IMR-90 (cell line): ENCODE measurements around the gene MBD2. TPM values are rescaled to one million over a fixed set of nuclear protein-coding genes. Genes with fewer than 3 reads are reported as not detected.
A peak's percentile ranks its signal among the peaks of the same experiment; 100 is the strongest.

Experiments
- ATAC-seq: fragments of 200-7000 bp; cut with Tn5 transposase; 2 replicates; pipeline ENCODE4 v1.9.1; 2020; ENCODE audit warnings: low read depth, mild to moderate bottlenecking, moderate library complexity
- BruUV-seq: library from RNA; stranded (reverse); fragments of 400-500 nt; replicated peaks from 2 replicates; lab custom pipeline; 2021; lab: Mats Ljungman, UMichigan
- CTCF ChIA-PET: fragments of 300-600 bp; formaldehyde crosslinking; extraction: SDS; loops from one replicate; lab custom pipeline; 2021; ENCODE audit warnings: antibody characterized with exemption; lab: Yijun Ruan, JAX
- POLR2A ChIA-PET: fragments of 300-600 bp; sonication (Branson Sonifier 250); formaldehyde crosslinking; loops from one replicate; lab custom pipeline; 2022; ENCODE audit warnings: antibody characterized with exemption; ENCODE audit not compliant: unreplicated experiment; lab: Charles Lee
- DNase-seq: peaks from one replicate; pipeline ENCODE4 v3.0.0; 2013
- H2AFZ ChIP-seq: replicated peaks from 2 replicates; pipeline ENCODE3; 2013; ENCODE audit warnings: low read length, mild to moderate bottlenecking; ENCODE audit not compliant: poor library complexity
- H2AK5ac ChIP-seq: 2 replicates; pipeline ENCODE4 v1.6.1; 2013; ENCODE audit warnings: low read depth, low read length, inconsistent platforms
- H2AK9ac ChIP-seq: replicated peaks from 2 replicates; pipeline ENCODE3; 2013; ENCODE audit warnings: mild to moderate bottlenecking, low read depth, low read length, moderate library complexity; ENCODE audit not compliant: poor library complexity
- H2BK120ac ChIP-seq: 2 replicates; pipeline ENCODE4 v1.6.1; 2013; ENCODE audit warnings: low read depth, low read length, inconsistent platforms
- H2BK15ac ChIP-seq: 3 replicates; pipeline ENCODE4 v1.6.1; 2013; ENCODE audit warnings: low read depth, low read length, inconsistent platforms
- H2BK20ac ChIP-seq: 2 replicates; pipeline ENCODE4 v1.6.1; 2013; ENCODE audit warnings: low read depth, mild to moderate bottlenecking, inconsistent platforms, low read length, moderate library complexity
- H2BK5ac ChIP-seq: 2 replicates; pipeline ENCODE4 v1.6.1; 2013; ENCODE audit warnings: mild to moderate bottlenecking, low read depth, low read length, inconsistent platforms; ENCODE audit not compliant: poor library complexity, severe bottlenecking
- H3K14ac ChIP-seq: replicated peaks from 2 replicates; pipeline ENCODE4 v1.6.1; 2013; ENCODE audit warnings: low read depth, low read length, inconsistent platforms
- H3K18ac ChIP-seq: 2 replicates; pipeline ENCODE4 v1.6.1; 2013; ENCODE audit warnings: low read depth, low read length, control low read depth
- H3K23ac ChIP-seq: 2 replicates; pipeline ENCODE4 v1.6.1; 2013; ENCODE audit warnings: low read depth, low read length, inconsistent platforms
- H3K27ac ChIP-seq: 2 replicates; pipeline ENCODE4 v1.5.1; 2013; ENCODE audit warnings: mild to moderate bottlenecking, control low read depth, low read length; ENCODE audit not compliant: insufficient read depth
- H3K27me3 ChIP-seq: 2 replicates; pipeline ENCODE4 v1.6.1; 2013; ENCODE audit warnings: low read length; ENCODE audit not compliant: control insufficient read depth, insufficient read depth
- H3K36me3 ChIP-seq: 2 replicates; pipeline ENCODE4 v1.6.1; 2013; ENCODE audit warnings: low read length, mixed read lengths; ENCODE audit not compliant: control insufficient read depth, insufficient read depth
- H3K4ac ChIP-seq: 2 replicates; pipeline ENCODE4 v1.6.1; 2013; ENCODE audit warnings: low read depth, low read length, inconsistent platforms
- H3K4me1 ChIP-seq: 2 replicates; pipeline ENCODE4 v1.6.1; 2013; ENCODE audit warnings: low read length, mixed read lengths; ENCODE audit not compliant: control insufficient read depth, insufficient read depth
- H3K4me2 ChIP-seq: 2 replicates; pipeline ENCODE4 v1.6.1; 2013; ENCODE audit warnings: low read depth, mild to moderate bottlenecking, control low read depth, low read length, moderate library complexity
- H3K4me3 ChIP-seq: 2 replicates; pipeline ENCODE4 v1.5.1; 2013; ENCODE audit warnings: low read depth, mild to moderate bottlenecking, control low read depth, low read length, moderate library complexity; ENCODE audit not compliant: insufficient read depth
- H3K56ac ChIP-seq: 2 replicates; pipeline ENCODE4 v1.6.1; 2013; ENCODE audit warnings: low read length, inconsistent platforms; ENCODE audit not compliant: insufficient read depth; ENCODE audit errors: extremely low read depth
- H3K79me1 ChIP-seq, 2 experiments: 2 replicates each; pipeline ENCODE4 v1.6.1; 2013; ENCODE audit warnings: low read length in 2 of 2, inconsistent platforms in 1 of 2, low read depth in 1 of 2
- H3K9ac ChIP-seq: 2 replicates; pipeline ENCODE4 v1.6.1; 2013; ENCODE audit warnings: low read depth, low read length, control low read depth
- H3K9me1 ChIP-seq: 2 replicates; pipeline ENCODE4 v1.6.1; 2013; ENCODE audit warnings: low read length, inconsistent platforms; ENCODE audit not compliant: insufficient read depth
- H3K9me3 ChIP-seq: 2 replicates; pipeline ENCODE4 v1.6.1; 2013; ENCODE audit warnings: low read length; ENCODE audit not compliant: control insufficient read depth, insufficient read depth
- H4K20me1 ChIP-seq: 2 replicates; pipeline ENCODE4 v1.6.1; 2013; ENCODE audit warnings: low read length, inconsistent platforms; ENCODE audit not compliant: insufficient read depth
- H4K5ac ChIP-seq: 2 replicates; pipeline ENCODE4 v1.6.1; 2013; ENCODE audit warnings: mild to moderate bottlenecking, low read depth, low read length, control low read depth
- H4K8ac ChIP-seq, 2 experiments: 2 replicates each; pipeline ENCODE4 v1.6.1; 2013; ENCODE audit warnings: low read depth in 2 of 2, low read length in 2 of 2, control low read depth in 1 of 2, inconsistent platforms in 1 of 2
- H4K91ac ChIP-seq: 2 replicates; pipeline ENCODE4 v1.6.1; 2013; ENCODE audit warnings: low read depth, low read length, inconsistent platforms; ENCODE audit not compliant: insufficient read depth
- BHLHE40 ChIP-seq: fragments of 150-350 bp; IDR thresholded peaks from 2 replicates; pipeline ENCODE4 v1.6.1; 2016; ENCODE audit warnings: mild to moderate bottlenecking, low read depth, low read length
- CEBPB ChIP-seq: IDR thresholded peaks from 2 replicates; pipeline ENCODE4 v1.6.1; 2012; ENCODE audit warnings: low read depth, low read length, improper control_type of control experiment
- CHD1 ChIP-seq: IDR thresholded peaks from 2 replicates; pipeline ENCODE4 v1.6.1; 2012; ENCODE audit warnings: low read depth, low read length, improper control_type of control experiment
- ELK1 ChIP-seq: fragments of 150-350 bp; IDR thresholded peaks from 2 replicates; pipeline ENCODE4 v1.6.1; 2016; ENCODE audit warnings: low read depth, mild to moderate bottlenecking, low read length, moderate library complexity, borderline replicate concordance
- FOS ChIP-seq: fragments of 150-350 bp; IDR thresholded peaks from 2 replicates; pipeline ENCODE4 v1.6.1; 2016; ENCODE audit warnings: low read depth, low read length
- MAFK ChIP-seq: IDR thresholded peaks from 2 replicates; pipeline ENCODE4 v1.6.1; 2012; ENCODE audit warnings: low read depth, low read length, improper control_type of control experiment
- MAZ ChIP-seq: IDR thresholded peaks from 2 replicates; pipeline ENCODE4 v1.6.1; 2012; ENCODE audit warnings: low read depth, mild to moderate bottlenecking, low read length, improper control_type of control experiment, moderate library complexity, borderline replicate concordance
- MXI1 ChIP-seq: IDR thresholded peaks from 2 replicates; pipeline ENCODE4 v1.6.1; 2012; ENCODE audit warnings: low read depth, mild to moderate bottlenecking, low read length, moderate library complexity, borderline replicate concordance
- NFE2L2 ChIP-seq: fragments of 150-350 bp; IDR thresholded peaks from 2 replicates; pipeline ENCODE4 v1.6.1; 2016; ENCODE audit warnings: low read depth, mild to moderate bottlenecking, low read length
- POLR2A ChIP-seq: IDR thresholded peaks from 2 replicates; pipeline ENCODE4 v1.6.1; 2012; ENCODE audit warnings: mild to moderate bottlenecking, low read depth, low read length
- RAD21 ChIP-seq: IDR thresholded peaks from 2 replicates; pipeline ENCODE4 v1.6.1; 2012; ENCODE audit warnings: low read length, improper control_type of control experiment
- RCOR1 ChIP-seq: IDR thresholded peaks from 2 replicates; pipeline ENCODE4 v1.6.1; 2012; ENCODE audit warnings: mild to moderate bottlenecking, low read length, improper control_type of control experiment; ENCODE audit not compliant: insufficient replicate concordance
- RFX5 ChIP-seq: IDR thresholded peaks from 2 replicates; pipeline ENCODE4 v1.8.0; 2012; ENCODE audit warnings: low read depth, mild to moderate bottlenecking, low read length, moderate library complexity
- SMC3 ChIP-seq: fragments of 150-350 bp; IDR thresholded peaks from 2 replicates; pipeline ENCODE4 v1.6.1; 2016; ENCODE audit warnings: low read depth, mild to moderate bottlenecking, antibody characterized with exemption, low read length, moderate library complexity
- USF2 ChIP-seq: fragments of 150-350 bp; IDR thresholded peaks from 2 replicates; pipeline ENCODE4 v1.6.1; 2017; ENCODE audit warnings: mild to moderate bottlenecking, antibody characterized with exemption, low read length, low read depth
- WGBS, 2 experiments: methylation state at CpG; one replicate each; pipeline versions ENCODE4 v1.1.5 to v1.1.7; 2013; ENCODE audit warnings: missing lambda C conversion rate in 2 of 2; ENCODE audit not compliant: insufficient read length in 1 of 2; ENCODE audit errors: extremely low coverage in 2 of 2; 5-methylcytosine and 5-hydroxymethylcytosine counted together
- dilution Hi-C: fragments of 300-500 bp; cut with HindIII; formaldehyde crosslinking; loops from one replicate; pipeline ENCODE4 v1.14.3; 2018; ENCODE audit warnings: low sequenced_read_pairs; ENCODE audit not compliant: unreplicated experiment
- in situ Hi-C: fragments of 300-500 bp; cut with MboI; formaldehyde crosslinking; loops from 3 replicates; pipeline ENCODE4 v1.14.3; 2019; ENCODE audit warnings: low sequenced_read_pairs, inconsistent platforms, mixed read lengths
- intact Hi-C: fragments of 100-400 bp; cut with micrococcal nuclease; formaldehyde crosslinking; loops from 2 replicates; pipeline ENCODE4 v1.10.0; 2022
- polyA plus RNA-seq, 3 experiments: library from polyadenylated mRNA; depleted of rRNA; stranded (reverse); fragments of >200 nt; gene quantifications; 2 replicates each; pipeline ENCODE4 v1.2.3, GENCODE V29; 2012; ENCODE audit warnings: low replicate concordance in 1 of 3
- total RNA-seq: library from RNA; depleted of rRNA; stranded (reverse); fragments of >200 nt; gene quantifications from 2 replicates; pipeline ENCODE4 v1.2.3, GENCODE V29; 2012
- TF ChIP-seq, protein P1 (sequence below): conservative IDR thresholded peaks from 2 replicates; pipeline ENCODE4 v1.5.1; 2012; ENCODE audit warnings: mild to moderate bottlenecking, low read depth, low read length, improper control_type of control experiment

MBD2 gene
- total and polyA plus RNA-seq, 2 of the 4 experiments (the other 2 are of a cell fraction): 9.7 to 29.5 TPM

DNA sequence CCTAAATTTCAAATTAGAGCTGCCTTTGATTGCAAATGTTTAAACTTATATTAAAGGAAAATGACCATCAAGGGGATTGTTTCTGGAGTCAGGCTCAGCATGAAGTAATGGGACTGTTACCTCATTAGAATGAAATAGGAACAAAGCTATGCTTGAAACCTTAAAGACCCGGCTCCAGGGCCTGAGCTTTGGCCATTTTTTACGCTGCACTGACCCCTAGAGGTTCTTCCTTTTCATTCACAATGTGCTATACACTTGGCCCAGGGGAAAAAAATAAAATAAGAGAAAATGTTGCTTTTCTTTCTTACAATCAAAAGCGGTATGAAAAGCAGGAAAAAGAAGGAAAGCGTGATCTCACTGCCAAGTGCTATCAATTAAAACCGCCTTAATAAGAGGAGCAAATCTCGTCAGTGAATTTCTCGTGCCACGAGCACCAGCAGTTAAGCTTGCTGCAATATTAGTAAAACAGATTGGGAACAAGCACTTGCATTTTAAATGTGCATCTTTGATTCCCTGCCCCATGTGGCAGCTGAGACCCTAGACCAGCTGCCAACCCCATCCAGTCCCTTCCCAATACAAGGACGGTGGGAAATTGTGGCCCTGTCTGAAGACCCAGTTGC is 96.6 kb downstream of the MBD2 start:
- H4K91ac ChIP-seq: no peak overlapping the region
- no peak overlapping the region for H3K9ac ChIP-seq
- no peak overlapping the region for H4K8ac ChIP-seq
- H3K4me3 ChIP-seq: no peak overlapping the region
- H3K36me3 ChIP-seq: no peaks in the 10 kb centered on the region
- DNase-seq (peak; percentile 54), ATAC-seq (peak; percentile 98)
- POLR2A ChIA-PET: no interaction called here
- no peak for TF ChIP-seq MAZ
- no peak for TF ChIP-seq CEBPB
- TF ChIP-seq MXI1: no peak
- TF ChIP-seq POLR2A: no peak
- no peak for TF ChIP-seq RCOR1
- no peak for TF ChIP-seq RFX5
- TF ChIP-seq SMC3: peak; percentile 40
- peak; percentile 70 for TF ChIP-seq RAD21
- TF ChIP-seq MAFK: no peak
- no peak for TF ChIP-seq FOS
- no peak for TF ChIP-seq CHD1
- no peak for TF ChIP-seq BHLHE40
- no peak for TF ChIP-seq USF2
- TF ChIP-seq, protein P1, sequence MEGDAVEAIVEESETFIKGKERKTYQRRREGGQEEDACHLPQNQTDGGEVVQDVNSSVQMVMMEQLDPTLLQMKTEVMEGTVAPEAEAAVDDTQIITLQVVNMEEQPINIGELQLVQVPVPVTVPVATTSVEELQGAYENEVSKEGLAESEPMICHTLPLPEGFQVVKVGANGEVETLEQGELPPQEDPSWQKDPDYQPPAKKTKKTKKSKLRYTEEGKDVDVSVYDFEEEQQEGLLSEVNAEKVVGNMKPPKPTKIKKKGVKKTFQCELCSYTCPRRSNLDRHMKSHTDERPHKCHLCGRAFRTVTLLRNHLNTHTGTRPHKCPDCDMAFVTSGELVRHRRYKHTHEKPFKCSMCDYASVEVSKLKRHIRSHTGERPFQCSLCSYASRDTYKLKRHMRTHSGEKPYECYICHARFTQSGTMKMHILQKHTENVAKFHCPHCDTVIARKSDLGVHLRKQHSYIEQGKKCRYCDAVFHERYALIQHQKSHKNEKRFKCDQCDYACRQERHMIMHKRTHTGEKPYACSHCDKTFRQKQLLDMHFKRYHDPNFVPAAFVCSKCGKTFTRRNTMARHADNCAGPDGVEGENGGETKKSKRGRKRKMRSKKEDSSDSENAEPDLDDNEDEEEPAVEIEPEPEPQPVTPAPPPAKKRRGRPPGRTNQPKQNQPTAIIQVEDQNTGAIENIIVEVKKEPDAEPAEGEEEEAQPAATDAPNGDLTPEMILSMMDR: peak; percentile 69
- no peak for TF ChIP-seq ELK1
- no peak for TF ChIP-seq NFE2L2
- no peak overlapping the region for H2AFZ ChIP-seq
- no peak overlapping the region for H2BK5ac ChIP-seq
- no peak overlapping the region for H2BK120ac ChIP-seq
- H3K27me3 ChIP-seq: no peaks in the 10 kb centered on the region
- no peaks in the 10 kb centered on the region for H4K20me1 ChIP-seq
- no peaks in the 10 kb centered on the region for H3K9me3 ChIP-seq
- no peak overlapping the region for H3K27ac ChIP-seq
- H3K14ac ChIP-seq: no peak overlapping the region
- BruUV-seq: no TSS peak
- H2BK20ac ChIP-seq: no peak overlapping the region
- no peak overlapping the region for H3K18ac ChIP-seq
- H3K9me1 ChIP-seq: no peaks in the 10 kb centered on the region
- no peak overlapping the region for H3K4me2 ChIP-seq
- H4K5ac ChIP-seq: no peak overlapping the region
- no peak overlapping the region for H3K56ac ChIP-seq
- CTCF ChIA-PET: interaction anchor here (0.6 to 1.0 kb wide), 4 partner anchors 8 to 1119 kb away, joined by 3 to 4 read pairs (median 4); no protein-coding TSS in a partner anchor
- H3K4me1 ChIP-seq: no peaks in the 10 kb centered on the region
- no peak overlapping the region for H3K4ac ChIP-seq
- no peak overlapping the region for H3K23ac ChIP-seq
- WGBS, 2 experiments: no CpG with 5 or more reads among the region's 9 CpGs
- no peak overlapping the region for H2AK5ac ChIP-seq
- intact Hi-C loops (no loop called here), in situ Hi-C loops (loop anchor here (5.0 kb wide), 1 partner anchor 561 kb away; no protein-coding TSS in a partner anchor), dilution Hi-C loops (no loop called here)
- H2BK15ac ChIP-seq: no peak overlapping the region
- no peak overlapping the region for H2AK9ac ChIP-seq
- no peaks in the 10 kb centered on the region for H3K79me1 ChIP-seq
